NCI-H510A treated with DMSO at 0.1 percent for 48 hours (cell line): ENCODE data around the gene H2AZ1.

Experiments
- DNase-seq: peaks from one replicate; lab custom pipeline; 2025; lab: John Stamatoyannopoulos, UW

The H2AZ1 gene

DNA sequence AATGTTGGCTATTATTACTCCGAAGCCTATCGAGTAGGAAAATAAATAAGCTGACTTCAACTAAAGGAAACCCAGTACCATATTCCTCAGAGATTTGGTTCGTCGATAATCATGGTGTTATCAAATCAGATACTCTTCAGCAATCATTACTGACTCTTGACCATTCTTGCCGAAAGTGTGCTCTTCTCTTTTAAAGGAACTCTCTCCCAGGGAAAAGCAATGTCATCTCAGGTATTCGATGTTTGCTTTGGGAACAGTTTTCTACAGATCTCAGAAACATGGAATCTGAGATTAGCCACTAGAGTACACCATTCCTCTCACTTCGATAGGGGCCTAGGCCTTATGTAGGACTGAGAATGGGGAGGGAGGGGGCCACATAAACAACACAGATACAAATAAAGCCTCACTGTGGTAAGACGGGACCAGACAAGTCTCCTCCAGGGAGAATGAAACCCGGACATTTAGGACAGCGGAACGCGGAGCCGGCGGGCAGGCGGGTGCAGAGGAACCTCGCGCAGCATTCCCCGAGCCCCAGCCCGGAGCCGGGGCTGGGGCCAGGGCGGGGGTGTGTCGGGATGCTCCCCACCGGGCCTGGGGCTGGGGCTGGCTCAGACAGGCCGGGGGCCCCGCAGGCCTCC lies 4.2 kb downstream of the H2AZ1 start:
- DNase-seq, result peak; percentile 21

DNA sequence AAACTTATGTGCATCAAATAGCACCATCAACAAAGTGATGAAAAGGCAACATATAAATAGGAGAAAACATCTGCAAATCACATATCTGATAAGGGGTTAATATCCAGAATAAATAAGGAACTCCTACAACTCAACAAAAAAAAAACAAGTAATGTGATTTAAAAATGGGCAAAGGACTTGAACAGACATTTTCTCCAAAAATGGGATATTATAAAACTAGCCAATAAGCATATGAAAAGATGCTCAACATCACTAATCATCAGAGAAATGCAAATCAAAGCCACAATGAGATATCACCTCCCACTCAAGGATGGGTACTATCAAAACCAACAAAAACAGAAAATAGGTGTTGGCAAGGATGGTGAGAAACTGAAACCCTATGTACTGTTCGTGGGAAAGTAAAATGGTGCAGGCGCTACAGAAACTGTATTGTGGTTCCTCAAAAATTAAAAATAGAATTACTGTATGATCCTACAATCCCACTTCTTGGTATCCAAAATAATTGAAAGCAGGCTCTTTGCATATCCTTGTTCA lies 6.1 kb downstream of the H2AZ1 start:
- no peak for DNase-seq

DNA sequence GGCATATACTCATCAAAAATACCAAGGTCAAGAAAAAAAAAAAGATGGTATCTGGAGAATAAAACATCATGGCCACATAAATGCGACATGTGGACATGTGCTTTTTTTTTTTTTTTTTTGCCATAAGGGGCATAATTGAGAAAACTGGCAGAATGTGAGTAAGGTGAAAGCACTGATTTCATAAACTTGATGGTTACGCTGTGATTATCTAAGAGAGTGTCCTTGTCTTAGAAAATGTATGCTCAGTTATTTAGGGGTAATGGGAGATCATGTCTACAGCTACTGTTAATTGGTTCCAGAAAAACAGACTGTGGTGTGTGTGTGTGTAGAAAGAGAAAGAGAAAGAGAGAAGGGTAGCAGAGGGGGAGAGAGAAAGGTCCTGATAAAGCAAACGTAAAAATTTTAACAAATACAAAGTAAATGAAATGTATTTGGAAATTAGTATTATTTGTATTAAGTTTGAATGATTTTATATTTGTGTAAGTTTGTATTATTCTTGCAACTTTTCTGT lies 11.8 kb downstream of the H2AZ1 start:
- no peak for DNase-seq

DNA sequence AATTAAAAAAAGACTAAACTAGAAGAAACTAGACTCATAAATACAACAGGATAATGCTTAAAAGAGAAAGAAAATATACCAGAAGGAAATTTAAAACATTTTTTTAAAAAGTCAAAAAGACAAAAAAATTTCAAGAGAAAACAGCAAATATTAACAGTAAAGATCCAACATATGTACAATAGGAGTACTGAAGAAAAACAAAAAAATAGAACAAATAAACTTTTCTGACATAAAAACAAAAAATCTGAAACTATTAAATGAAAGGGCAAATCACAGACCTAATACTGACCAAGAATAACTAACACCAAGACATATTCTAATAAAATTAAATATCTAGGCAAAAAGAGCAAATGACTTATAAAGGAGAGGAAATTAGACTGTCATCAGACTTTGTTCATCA lies 15.2 kb downstream of the H2AZ1 start:
- DNase-seq, result no peak

DNA sequence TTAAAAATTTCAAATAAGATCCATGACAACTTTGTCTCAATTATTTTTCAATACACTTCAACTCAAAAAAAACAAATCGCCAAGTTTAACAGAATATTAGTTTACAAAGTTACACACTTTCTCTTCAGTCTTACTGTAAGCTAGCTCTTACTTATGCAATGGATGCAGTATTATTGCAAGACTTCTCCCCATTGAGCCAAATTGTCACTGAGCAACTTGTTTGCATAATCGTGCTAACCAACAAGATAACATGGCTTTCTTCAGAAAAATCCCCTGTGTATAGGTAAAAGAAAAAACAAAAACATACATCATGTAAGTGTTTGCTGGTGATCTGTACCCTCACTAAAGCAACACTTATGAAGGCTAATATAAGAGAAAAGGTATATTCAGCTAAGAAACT lies 22.5 kb downstream of the H2AZ1 start:
- DNase-seq, result no peak

DNA sequence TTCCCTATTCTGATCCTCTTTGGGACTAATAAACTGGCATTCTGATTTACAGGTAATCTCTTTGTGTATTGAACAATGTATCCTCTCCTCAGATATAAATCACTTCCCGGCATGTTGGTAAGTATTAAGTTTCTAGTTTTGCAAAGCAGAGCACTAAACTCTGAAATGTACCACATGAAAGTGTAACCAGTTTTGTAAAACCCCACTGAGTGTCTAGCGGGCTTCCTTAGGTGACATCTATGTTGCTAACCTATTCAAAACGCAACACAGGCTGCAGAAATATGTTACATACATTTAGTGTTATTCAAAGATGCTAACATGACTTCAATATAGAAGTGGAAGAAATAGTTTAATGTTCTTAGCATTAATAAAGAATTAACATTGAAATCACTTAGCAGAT lies 28.9 kb downstream of the H2AZ1 start:
- DNase-seq, result no peak

DNA sequence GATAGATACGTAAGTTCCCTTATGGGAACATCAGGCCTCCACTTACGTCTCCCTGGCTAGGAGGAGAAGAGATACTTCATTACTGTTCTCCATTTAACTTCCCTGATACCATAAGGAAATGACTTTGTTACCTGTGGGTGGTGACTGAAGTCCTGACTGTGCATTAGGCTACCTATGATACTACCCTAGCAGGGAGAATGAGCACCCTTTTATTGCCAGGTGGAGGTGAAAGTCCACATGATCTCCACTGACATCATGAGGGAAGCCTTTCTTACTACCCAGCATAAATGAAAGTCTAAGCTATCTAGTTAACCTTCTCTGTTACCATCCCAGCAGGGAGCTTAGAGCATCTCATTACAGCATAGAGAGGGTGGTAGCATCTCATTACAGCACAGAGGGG lies 31.4 kb downstream of the H2AZ1 start:
- no peak for DNase-seq

DNA sequence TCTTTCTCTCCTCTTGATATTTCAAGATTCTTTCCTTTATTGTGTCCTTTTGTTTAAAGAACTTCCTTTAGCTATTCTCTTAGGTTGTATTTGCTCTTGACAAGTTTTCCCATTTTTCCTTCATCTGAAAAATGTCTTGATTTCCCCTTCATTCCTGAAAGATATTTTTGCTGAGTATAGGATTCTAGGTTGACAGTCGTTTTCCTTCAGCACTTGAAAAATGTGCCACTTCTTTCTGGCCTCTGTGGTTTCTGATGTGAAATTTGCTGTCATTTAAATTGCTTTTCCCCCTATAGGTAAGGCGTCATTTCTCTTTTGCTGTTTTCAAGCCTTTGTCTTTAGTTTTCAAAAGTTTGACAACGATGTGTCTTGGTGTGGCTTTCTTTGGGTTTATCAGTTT lies 32.5 kb downstream of the H2AZ1 start:
- no peak for DNase-seq

DNA sequence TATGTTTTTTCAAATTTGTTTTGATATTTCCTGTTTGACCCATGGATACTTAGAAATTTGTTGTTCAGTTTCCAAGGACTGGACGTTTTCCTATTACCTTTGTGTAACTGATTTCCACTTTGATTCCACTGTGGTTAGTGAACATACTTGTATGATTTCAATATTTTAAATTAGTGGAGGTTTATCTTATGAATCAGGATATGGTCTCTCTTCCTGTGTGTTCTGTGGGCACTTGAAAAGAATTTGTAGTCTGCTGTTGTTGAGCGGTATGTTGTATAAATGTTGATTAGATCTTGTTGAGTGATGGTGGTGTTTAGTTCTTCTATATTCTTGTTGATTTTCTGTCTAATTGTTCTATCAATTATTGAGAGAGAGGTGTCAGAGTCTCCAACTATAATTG lies 34.6 kb downstream of the H2AZ1 start:
- no peak for DNase-seq
